ENCODE data around the gene RNF19B.
"Not testable (repeated sequence)": the region's sequence is repeated elsewhere in the genome, so short reads cannot be mapped to it uniquely, and the experiment has no call there.

RNF19B gene

DNA sequence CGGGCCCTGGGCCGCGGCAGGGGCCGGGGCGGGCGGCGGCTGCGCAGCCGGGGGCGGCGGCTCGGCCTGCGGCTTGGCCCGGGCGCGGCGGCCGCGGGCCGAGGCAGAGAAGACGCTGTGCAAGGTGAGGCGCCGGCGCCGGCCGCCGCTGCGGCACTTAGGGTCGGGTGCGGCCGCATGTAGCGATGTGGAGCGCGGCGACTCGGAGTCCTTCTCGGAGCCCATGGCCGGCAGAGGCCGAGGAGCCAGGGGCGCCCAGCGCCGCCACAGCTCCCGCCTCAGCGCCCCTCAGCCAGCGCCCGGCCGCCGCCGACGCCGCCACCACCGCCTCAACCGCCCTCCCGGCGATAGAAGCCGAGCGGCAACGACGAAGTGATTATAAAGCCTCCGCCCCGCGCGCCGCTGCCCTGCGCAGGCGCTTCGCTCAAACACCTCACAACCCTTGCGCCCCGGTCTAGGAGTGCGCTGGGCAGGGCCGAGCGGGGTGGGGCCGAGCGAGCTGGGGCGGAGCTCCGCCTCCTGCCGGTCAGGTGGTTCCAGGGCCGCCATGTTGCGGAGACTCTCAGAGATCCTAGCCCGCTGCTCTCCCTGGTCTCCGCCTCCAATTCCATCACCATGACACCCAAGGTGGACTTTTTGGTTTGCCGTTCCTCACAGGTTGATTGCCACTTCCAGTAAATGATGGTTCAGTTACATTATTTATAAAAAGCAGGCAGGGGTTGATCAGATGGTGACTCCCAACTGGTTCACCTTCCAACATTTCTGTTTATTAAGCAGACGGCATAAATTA, at the start of gene RNF19B:
RNF19B (minus strand) TSS at position 349 of the 790 bp plus-strand sequence; CDS start at position 225, 124 bp downstream.
- DNase-seq (ENCODE audit: low read depth in 2 of 2) = peak; percentile 90 to 95

DNA sequence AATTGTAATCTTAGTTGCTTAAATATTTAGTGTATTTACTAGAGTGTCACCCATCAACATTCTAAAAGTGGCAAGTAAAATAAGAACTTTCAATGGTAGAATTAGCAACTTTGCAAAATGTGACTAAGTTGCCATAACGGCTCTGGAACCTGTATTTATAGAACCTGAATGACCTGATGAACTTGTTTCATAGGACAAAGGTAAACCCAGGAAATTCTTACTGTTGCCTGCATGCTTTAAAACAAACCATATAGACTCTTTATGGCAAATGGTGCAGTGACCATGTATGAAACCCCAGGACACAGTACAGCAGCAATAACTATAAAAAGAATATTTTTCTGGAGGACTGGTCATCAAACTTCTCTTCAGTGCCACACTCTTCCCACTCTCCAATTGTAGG, 49.2 kb upstream of the RNF19B start:
- DNase-seq (ENCODE audit: low read depth in 2 of 2) = no peak

DNA sequence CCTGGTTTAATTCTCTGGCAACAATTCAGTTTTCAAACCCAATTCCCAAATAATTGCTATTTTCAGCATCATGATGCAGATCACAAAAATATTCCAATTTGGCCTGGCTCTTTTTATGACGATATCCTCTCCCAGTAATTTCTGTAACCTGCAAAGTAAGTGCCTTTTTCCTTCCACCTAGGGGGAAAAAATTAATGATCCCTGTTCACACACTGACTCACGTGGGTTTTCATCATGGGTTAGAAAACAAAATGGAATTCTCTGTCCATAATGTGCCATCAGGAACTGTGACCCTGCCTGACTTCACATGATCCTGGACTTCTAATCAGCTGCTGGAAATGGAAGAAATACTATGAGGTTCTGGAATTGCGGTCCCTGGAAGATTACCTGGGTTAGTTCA, 47.6 kb upstream of the RNF19B start:
- DNase-seq (ENCODE audit: low read depth in 2 of 2) = no peak

DNA sequence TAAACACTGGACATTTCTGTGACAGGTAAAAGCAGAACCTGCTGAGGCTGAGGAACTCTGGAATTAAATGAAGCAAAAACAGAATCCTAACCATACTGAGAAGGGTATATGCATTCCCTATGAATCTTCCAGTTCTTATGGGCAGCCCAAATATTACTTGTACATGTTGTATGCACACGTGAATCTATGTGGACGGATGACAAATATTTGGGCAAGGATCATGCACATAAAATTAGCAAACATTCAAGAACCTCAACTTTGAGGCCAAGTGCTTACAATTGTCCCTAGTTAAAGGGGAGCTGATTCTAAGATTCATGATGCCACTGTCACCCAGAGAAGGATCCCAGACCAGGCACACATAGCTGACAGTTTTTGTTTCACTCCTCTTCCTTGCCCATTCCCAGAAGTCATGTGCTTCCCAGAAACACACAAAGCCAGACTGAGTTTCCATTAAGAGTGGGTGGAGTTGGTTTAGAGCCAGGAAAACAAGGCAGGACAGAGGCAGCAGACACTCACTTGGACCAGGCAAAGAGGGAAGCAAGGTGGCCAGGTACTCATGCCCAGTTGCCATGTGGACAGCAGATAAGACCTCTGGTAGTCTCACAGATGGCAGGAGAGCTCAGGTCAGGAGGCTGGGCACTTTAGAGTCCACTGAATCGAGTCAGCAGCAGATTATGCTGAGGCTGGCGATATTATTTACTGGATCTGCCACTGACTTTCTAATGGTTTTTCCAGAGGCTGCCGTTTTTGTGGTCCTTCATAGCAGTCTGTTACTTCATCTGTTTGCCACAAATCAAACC, 46.5 kb upstream of the RNF19B start:
- DNase-seq (ENCODE audit: low read depth in 2 of 2) = no peak

DNA sequence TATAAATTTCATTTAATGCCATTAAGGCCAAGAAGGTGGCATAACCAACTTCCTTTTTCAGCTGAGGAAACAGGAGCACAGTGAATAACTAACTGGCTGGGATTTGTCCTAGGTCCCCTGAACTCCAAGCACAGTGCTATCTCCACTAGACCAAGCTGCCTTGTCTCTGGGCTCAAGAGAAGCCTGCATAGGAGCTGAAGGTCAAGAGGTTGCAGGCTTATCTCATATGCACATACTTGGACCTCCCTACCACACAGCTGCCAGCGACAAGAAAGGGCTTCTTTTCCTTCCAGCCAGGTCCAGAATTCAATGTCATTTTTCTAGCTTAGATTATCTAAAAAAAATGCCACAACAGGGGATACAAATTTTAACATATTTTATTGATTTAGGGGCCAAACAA, 45.0 kb upstream of the RNF19B start:
- DNase-seq (ENCODE audit: low read depth in 2 of 2) = no peak

DNA sequence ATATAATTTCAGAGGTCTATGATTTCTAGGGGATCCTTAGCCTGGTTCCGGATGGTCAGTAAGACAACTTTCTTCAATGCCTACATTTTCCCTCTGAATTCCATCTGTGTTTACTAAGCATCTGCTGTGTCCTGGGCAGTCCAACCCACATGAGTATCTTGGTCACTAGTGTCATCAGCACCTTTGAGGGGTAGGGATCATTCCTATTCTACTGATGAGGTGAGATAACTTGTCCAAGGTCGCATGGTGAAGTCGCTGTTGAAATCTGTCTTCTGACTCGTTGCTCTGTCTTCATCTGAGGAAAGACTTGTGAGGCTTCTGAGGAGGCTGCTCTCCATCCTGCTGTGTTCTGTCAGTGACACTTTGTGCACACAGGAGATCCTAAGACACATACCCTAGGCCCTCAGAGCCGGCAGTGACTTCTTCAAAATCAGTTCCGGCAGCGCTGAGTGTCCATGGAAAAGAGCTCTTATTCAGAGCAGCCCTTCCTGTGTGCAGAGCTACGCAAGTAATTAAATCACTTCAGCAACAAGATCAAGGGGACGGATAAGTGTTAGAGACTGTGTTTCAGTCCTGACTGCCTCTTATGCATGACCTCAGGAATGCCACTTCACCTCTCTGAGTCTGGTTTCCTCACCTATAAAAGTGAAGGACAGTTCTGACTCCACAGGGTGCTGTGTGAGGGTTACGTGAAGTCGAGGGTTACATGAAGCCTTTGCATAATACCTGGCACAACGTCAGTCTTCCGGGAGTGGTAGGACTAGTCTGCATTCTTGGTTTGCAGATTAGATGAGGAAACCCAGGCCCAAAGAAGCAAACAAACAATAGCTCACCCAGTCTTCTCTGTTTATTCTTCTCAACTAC, 43.7 kb upstream of the RNF19B start:
- DNase-seq (ENCODE audit: low read depth in 2 of 2) = no peak

GRCh38 chr1:33007190-33008050, 42.8 kb upstream of the RNF19B start:
- no peak for DNase-seq (ENCODE audit: low read depth in 2 of 2)

GRCh38 chr1:33005838-33006421, 41.3 kb upstream of the RNF19B start:
- no peak for DNase-seq (ENCODE audit: low read depth in 2 of 2)

GRCh38 chr1:33005117-33005837, 40.7 kb upstream of the RNF19B start:
- no peak for DNase-seq (ENCODE audit: low read depth in 2 of 2)

DNA sequence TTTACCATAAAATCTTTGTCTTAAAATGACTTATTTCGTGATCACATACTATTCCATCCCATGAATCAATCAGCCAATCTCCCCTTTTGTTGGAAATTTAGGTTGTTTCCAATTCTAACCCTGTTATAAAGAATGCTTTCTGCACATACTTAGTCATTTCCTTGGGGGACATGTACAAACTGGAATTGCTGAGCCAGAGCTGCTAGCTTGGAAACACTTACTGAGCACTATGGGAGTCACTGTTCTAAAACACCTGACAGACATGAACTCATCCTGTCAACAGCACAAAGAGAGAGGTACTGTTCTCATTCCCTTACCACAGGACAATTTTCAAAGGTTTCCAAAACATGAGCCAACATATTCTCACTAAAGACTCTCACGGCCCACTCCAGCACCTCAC, 40.0 kb upstream of the RNF19B start:
- no peak for DNase-seq (ENCODE audit: low read depth in 2 of 2)

- no peak for DNase-seq (ENCODE audit: low read depth in 2 of 2)
Measured at GRCh38 chr1:33003657-33004056, 39.0 kb upstream of the RNF19B start.

- no peak for DNase-seq (ENCODE audit: low read depth in 2 of 2)
Measured at GRCh38 chr1:33002006-33002405, 37.4 kb upstream of the RNF19B start.

DNA sequence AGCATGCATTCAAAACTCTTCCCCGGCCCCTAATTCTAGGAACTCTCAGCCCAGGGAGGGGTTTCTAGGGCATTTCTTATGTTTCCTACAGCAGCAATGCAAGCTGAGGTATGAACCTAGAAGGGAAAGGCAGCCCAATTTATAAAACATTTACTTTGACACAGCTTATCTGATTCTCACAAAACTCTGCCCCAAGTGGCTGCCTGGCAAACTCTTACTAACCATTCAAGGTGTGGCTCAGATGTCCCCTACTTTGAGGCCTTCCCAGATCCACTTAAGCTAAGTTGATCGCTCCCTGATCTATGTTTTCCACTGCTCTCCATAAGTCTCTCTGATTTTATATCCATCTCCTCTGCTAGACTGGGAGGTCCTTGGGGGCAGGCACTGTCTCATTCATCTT, 36.7 kb upstream of the RNF19B start:
- no peak for DNase-seq (ENCODE audit: low read depth in 2 of 2)

GRCh38 chr1:33000427-33001026, 35.9 kb upstream of the RNF19B start:
- DNase-seq (ENCODE audit: low read depth in 2 of 2) = no peak

- DNase-seq (ENCODE audit: low read depth in 2 of 2) = no peak
Measured at GRCh38 chr1:32998997-32999396, 34.4 kb upstream of the RNF19B start.

GRCh38 chr1:32998064-32998463, 33.5 kb upstream of the RNF19B start:
- DNase-seq (ENCODE audit: low read depth in 2 of 2) = no peak

DNA sequence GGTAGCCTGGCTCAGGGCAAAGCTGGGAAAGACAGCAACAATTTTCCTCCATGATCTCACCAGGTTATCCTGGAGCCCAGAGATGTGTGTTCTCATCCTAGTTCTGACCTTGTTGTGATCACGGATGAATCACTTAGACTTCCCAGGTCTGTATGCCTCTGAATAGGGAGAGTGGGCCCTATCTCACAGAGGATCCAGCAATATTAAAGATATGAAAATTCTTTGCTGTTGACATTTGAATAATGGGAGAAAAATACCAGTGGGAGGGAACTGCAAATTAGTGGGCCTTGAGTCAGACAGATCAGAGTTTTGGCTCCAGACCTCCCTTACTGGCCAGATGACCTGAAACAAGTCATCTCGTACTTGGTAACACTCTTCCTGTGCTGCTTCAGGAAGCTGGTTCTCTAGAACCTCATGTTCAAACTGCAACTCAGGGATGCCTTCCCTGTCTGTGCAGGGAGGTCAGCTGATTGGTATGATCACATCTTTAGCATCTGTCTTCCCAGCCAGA, 32.8 kb upstream of the RNF19B start:
- DNase-seq (ENCODE audit: low read depth in 2 of 2) = no peak

GRCh38 chr1:32993324-32993636, 28.7 kb upstream of the RNF19B start:
- not testable (repeated sequence) for DNase-seq (ENCODE audit: low read depth in 2 of 2)

GRCh38 chr1:32992489-32993323, 28.1 kb upstream of the RNF19B start:
- peak; percentile 54 to 63 for DNase-seq (ENCODE audit: low read depth in 2 of 2)
